Vagina (tissue), 2 donors: ENCODE measurements around the gene ZFAND2B. TPM values are rescaled to one million over a fixed set of nuclear protein-coding genes. Genes with fewer than 3 reads are reported as not detected.

Experiments used
- DNase-seq, 2 donors: peaks; one replicate each; pipeline ENCODE4 v3.0.0-alpha.2; 2017; ENCODE audit errors: extremely low spot score in 2 of 2
- H3K27ac ChIP-seq: fragments of 200-600 bp; sonication (generic); one replicate; pipeline ENCODE4 v1.5.1; 2019
- H3K27me3 ChIP-seq: fragments of 200-600 bp; sonication (generic); one replicate; pipeline ENCODE4 v1.5.1; 2019
- H3K36me3 ChIP-seq, 2 donors: fragments of 200-600 bp; sonication (generic); one replicate each; pipeline ENCODE4 v1.5.1; 2017 to 2019
- H3K4me1 ChIP-seq: fragments of 200-600 bp; sonication (generic); one replicate; pipeline ENCODE4 v1.5.1; 2019
- H3K4me3 ChIP-seq, 2 donors: fragments of 200-600 bp; sonication (generic); 1 replicate in 1 of 2; 2 replicates in 1 of 2; pipeline ENCODE4 v1.5.1; 2016 to 2019
- H3K9me3 ChIP-seq: fragments of 200-600 bp; sonication (generic); one replicate; pipeline ENCODE4 v1.5.1; 2019
- CTCF ChIP-seq, 3 experiments: fragments of 450-650 bp in 2 of 3; fragments of 200-600 bp in 1 of 3; sonication (generic) in 1 of 3; IDR thresholded peaks; one replicate each; pipeline ENCODE4 v1.5.1; 2017 to 2019; ENCODE audit warnings: antibody characterized with exemption in 3 of 3, mild to moderate bottlenecking in 2 of 3, moderate library complexity in 2 of 3
- POLR2A ChIP-seq, 2 donors: fragments of 450-650 bp; IDR thresholded peaks; one replicate each; pipeline ENCODE4 v1.6.1; 2017; ENCODE audit warnings: antibody characterized with exemption in 2 of 2, mild to moderate bottlenecking in 2 of 2, moderate library complexity in 2 of 2
- POLR2AphosphoS5 ChIP-seq, 2 donors: sonication (generic); formaldehyde crosslinking; IDR thresholded peaks; one replicate each; pipeline ENCODE4 v1.9.0; 2017; ENCODE audit warnings: antibody characterized with exemption in 2 of 2, mild to moderate bottlenecking in 2 of 2, low read depth in 1 of 2; ENCODE audit not compliant: insufficient read depth in 1 of 2
- intact Hi-C: fragments of 100-400 bp; cut with DNase I; formaldehyde crosslinking; loops from one replicate; pipeline ENCODE4 v1.15.1; 2023
- total RNA-seq: library from RNA; depleted of rRNA; stranded (reverse); fragments of >200 nt; gene quantifications from one replicate; pipeline ENCODE4 v1.2.3, GENCODE V29; 2016

ZFAND2B gene
- total RNA-seq, 1 donor from 2014 or later, result 52.1 TPM

GRCh38 chr2:219183151-219183772, 23.3 kb upstream of the ZFAND2B start:
- H3K27ac ChIP-seq, result no peak overlapping the region
- H3K27me3 ChIP-seq, result no peaks in the 10 kb centered on the region
- no peaks in the 10 kb centered on the region for H3K9me3 ChIP-seq
- peak in 1 of 2 donors; percentile 71 for DNase-seq
- H3K4me3 ChIP-seq, result no peak overlapping the region
- H3K36me3 ChIP-seq, result peaks cover 0 to 46% of the 10 kb centered on the region in 2 donors
- intact Hi-C loops, result no loop called here
- peaks cover 25% of the 10 kb centered on the region for H3K4me1 ChIP-seq
- TF ChIP-seq POLR2A (IDR thresholded peaks at IDR 0.05) (no peak), CTCF (IDR thresholded peaks at IDR 0.05) (no peak), POLR2AphosphoS5 (IDR thresholded peaks at IDR 0.05; ENCODE audit: insufficient read depth in 1 of 2, low read depth in 1 of 2) (no peak)

- H3K27ac ChIP-seq, result no peak overlapping the region
- H3K4me1 ChIP-seq, result peaks cover 18% of the 10 kb centered on the region
- peak in 1 of 2 donors; percentile 22 for DNase-seq
- no peaks in the 10 kb centered on the region for H3K27me3 ChIP-seq
- no peak overlapping the region for H3K4me3 ChIP-seq
- intact Hi-C loops, result no loop called here
- no peaks in the 10 kb centered on the region for H3K9me3 ChIP-seq
- TF ChIP-seq POLR2A (IDR thresholded peaks at IDR 0.05), result no peak
- no peak for TF ChIP-seq POLR2AphosphoS5 (IDR thresholded peaks at IDR 0.05; ENCODE audit: insufficient read depth in 1 of 2, low read depth in 1 of 2)
- no peak for TF ChIP-seq CTCF (IDR thresholded peaks at IDR 0.05)
- peaks cover 0 to 46% of the 10 kb centered on the region in 2 donors for H3K36me3 ChIP-seq
Observed at GRCh38 chr2:219184121-219184520, 22.5 kb upstream of the ZFAND2B start.

GRCh38 chr2:219186754-219187456, 19.7 kb upstream of the ZFAND2B start:
- H3K9me3 ChIP-seq, result no peaks in the 10 kb centered on the region
- no peak overlapping the region for H3K27ac ChIP-seq
- peaks cover 8% of the 10 kb centered on the region for H3K4me1 ChIP-seq
- DNase-seq, result peak in 1 of 2 donors; percentile 22
- intact Hi-C loops, result no loop called here
- H3K4me3 ChIP-seq, result no peak overlapping the region
- TF ChIP-seq POLR2AphosphoS5 (IDR thresholded peaks at IDR 0.05; ENCODE audit: insufficient read depth in 1 of 2, low read depth in 1 of 2) (no peak), POLR2A (IDR thresholded peaks at IDR 0.05) (no peak), CTCF (IDR thresholded peaks at IDR 0.05) (no peak)
- H3K27me3 ChIP-seq, result no peaks in the 10 kb centered on the region
- H3K36me3 ChIP-seq, result peaks cover 0 to 22% of the 10 kb centered on the region in 2 donors

GRCh38 chr2:219197388-219197787, 9.2 kb upstream of the ZFAND2B start:
- H3K27ac ChIP-seq, result no peak overlapping the region
- H3K4me1 ChIP-seq, result no peaks in the 10 kb centered on the region
- DNase-seq, result no peak
- no peaks in the 10 kb centered on the region for H3K9me3 ChIP-seq
- H3K27me3 ChIP-seq, result no peaks in the 10 kb centered on the region
- no peaks in the 10 kb centered on the region for H3K36me3 ChIP-seq
- no peak overlapping the region for H3K4me3 ChIP-seq
- intact Hi-C loops, result no loop called here
- TF ChIP-seq POLR2AphosphoS5 (IDR thresholded peaks at IDR 0.05; ENCODE audit: insufficient read depth in 1 of 2, low read depth in 1 of 2) (no peak), POLR2A (IDR thresholded peaks at IDR 0.05) (no peak), CTCF (IDR thresholded peaks at IDR 0.05) (no peak)

- no peaks in the 10 kb centered on the region for H3K27me3 ChIP-seq
- H3K4me1 ChIP-seq, result no peaks in the 10 kb centered on the region
- H3K9me3 ChIP-seq, result no peaks in the 10 kb centered on the region
- TF ChIP-seq POLR2AphosphoS5 (IDR thresholded peaks at IDR 0.05; ENCODE audit: insufficient read depth in 1 of 2, low read depth in 1 of 2) (no peak), POLR2A (IDR thresholded peaks at IDR 0.05) (no peak), CTCF (IDR thresholded peaks at IDR 0.05) (no peak)
- DNase-seq, result peak in 1 of 2 donors; percentile 77
- H3K36me3 ChIP-seq, result no peaks in the 10 kb centered on the region
- intact Hi-C loops, result no loop called here
- no peak overlapping the region for H3K4me3 ChIP-seq
- H3K27ac ChIP-seq, result no peak overlapping the region
Observed at GRCh38 chr2:219198974-219199373, 7.6 kb upstream of the ZFAND2B start.
